Mesothelial cell of epicardium (in vitro differentiated cells): ENCODE data around the gene IGSF11. TPM values are rescaled to one million over a fixed set of nuclear protein-coding genes. Genes with fewer than 3 reads are reported as not detected.

Experiments used
- DNase-seq, 2 experiments: peaks; one replicate each; pipeline ENCODE4 v3.0.0; 2021; ENCODE audit warnings: low spot score in 2 of 2; ENCODE audit not compliant: unreplicated experiment in 2 of 2
- H3K27ac Mint-ChIP-seq: 2 replicates; pipeline ENCODE4 v1.8.0; 2021; ENCODE audit warnings: mixed read lengths
- H3K27me3 Mint-ChIP-seq: 2 replicates; pipeline ENCODE4 v1.8.0; 2021; ENCODE audit warnings: low read depth, mixed read lengths
- H3K36me3 Mint-ChIP-seq: 2 replicates; pipeline ENCODE4 v1.8.0; 2021; ENCODE audit warnings: mixed read lengths
- H3K4me1 Mint-ChIP-seq: 2 replicates; pipeline ENCODE4 v1.8.0; 2021; ENCODE audit warnings: mixed read lengths
- H3K4me3 Mint-ChIP-seq: 2 replicates; pipeline ENCODE4 v1.8.0; 2021; ENCODE audit warnings: mild to moderate bottlenecking, moderate library complexity, mixed read lengths
- H3K9me3 Mint-ChIP-seq: 2 replicates; pipeline ENCODE4 v1.8.0; 2021; ENCODE audit warnings: mixed read lengths
- CTCF ChIP-seq: fragments of 200-600 bp; sonication (generic); IDR thresholded peaks from one replicate; pipeline ENCODE4 v1.5.0; 2021; ENCODE audit warnings: antibody characterized with exemption; ENCODE audit not compliant: unreplicated experiment
- total RNA-seq: library from RNA; stranded (reverse); gene quantifications from 3 replicates; pipeline ENCODE4 v1.2.1, GENCODE V29; 2021

The IGSF11 gene
- total RNA-seq, 1 donor from 2014 or later: 2.0 TPM

- no peak overlapping the region for H3K27ac Mint-ChIP-seq
- no peak overlapping the region for H3K4me3 Mint-ChIP-seq
- H3K27me3 Mint-ChIP-seq: no peaks in the 10 kb centered on the region
- DNase-seq: no peak
- H3K4me1 Mint-ChIP-seq: no peaks in the 10 kb centered on the region
- no peaks in the 10 kb centered on the region for H3K36me3 Mint-ChIP-seq
- peaks cover 6% of the 10 kb centered on the region for H3K9me3 Mint-ChIP-seq
- no peak for TF ChIP-seq CTCF
These were observed 61.6 kb downstream of the IGSF11 start for GRCh38 chr3:118973050-118973449.

GRCh38 chr3:118970819-118971218 is 63.8 kb downstream of the IGSF11 start:
- no peak overlapping the region for H3K4me3 Mint-ChIP-seq
- H3K4me1 Mint-ChIP-seq: no peaks in the 10 kb centered on the region
- no peak for TF ChIP-seq CTCF
- H3K27ac Mint-ChIP-seq: no peak overlapping the region
- H3K36me3 Mint-ChIP-seq: no peaks in the 10 kb centered on the region
- H3K27me3 Mint-ChIP-seq: peaks cover 1% of the 10 kb centered on the region
- no peaks in the 10 kb centered on the region for H3K9me3 Mint-ChIP-seq
- DNase-seq: no peak

- H3K27ac Mint-ChIP-seq: no peak overlapping the region
- no peak for TF ChIP-seq CTCF
- no peaks in the 10 kb centered on the region for H3K4me1 Mint-ChIP-seq
- no peaks in the 10 kb centered on the region for H3K36me3 Mint-ChIP-seq
- H3K4me3 Mint-ChIP-seq: no peak overlapping the region
- H3K9me3 Mint-ChIP-seq: no peaks in the 10 kb centered on the region
- peaks cover 1% of the 10 kb centered on the region for H3K27me3 Mint-ChIP-seq
- DNase-seq: no peak
These were observed 66.0 kb downstream of the IGSF11 start for GRCh38 chr3:118968640-118969039.

- no peak for TF ChIP-seq CTCF
- Mint-ChIP-seq H3K4me3 (no peak overlapping the region), H3K36me3 (no peaks in the 10 kb centered on the region), H3K27ac (no peak overlapping the region), H3K27me3 (peaks cover 1% of the 10 kb centered on the region), H3K9me3 (no peaks in the 10 kb centered on the region), H3K4me1 (no peaks in the 10 kb centered on the region)
- DNase-seq: no peak
These were observed 66.5 kb downstream of the IGSF11 start for GRCh38 chr3:118968111-118968510.

- Mint-ChIP-seq H3K4me3 (no peak overlapping the region), H3K36me3 (no peaks in the 10 kb centered on the region), H3K27ac (no peak overlapping the region), H3K27me3 (peaks cover 1% of the 10 kb centered on the region), H3K4me1 (no peaks in the 10 kb centered on the region), H3K9me3 (no peaks in the 10 kb centered on the region)
- no peak for DNase-seq
- no peak for TF ChIP-seq CTCF
These were observed 67.9 kb downstream of the IGSF11 start for GRCh38 chr3:118966700-118967099.

- no peaks in the 10 kb centered on the region for H3K36me3 Mint-ChIP-seq
- no peaks in the 10 kb centered on the region for H3K4me1 Mint-ChIP-seq
- H3K4me3 Mint-ChIP-seq: no peak overlapping the region
- no peaks in the 10 kb centered on the region for H3K9me3 Mint-ChIP-seq
- TF ChIP-seq CTCF: no peak
- H3K27me3 Mint-ChIP-seq: peaks cover 1% of the 10 kb centered on the region
- no peak for DNase-seq
- no peak overlapping the region for H3K27ac Mint-ChIP-seq
These were observed 70.9 kb downstream of the IGSF11 start for GRCh38 chr3:118963711-118964110.
